Right atrium auricular region (tissue), 2 donors: Measurements from ENCODE around the gene RASGRP1. TPM values are rescaled to one million over a fixed set of nuclear protein-coding genes. Genes with fewer than 3 reads are reported as not detected.
A peak's percentile ranks its signal among the peaks of the same experiment; 100 is the strongest.

Experiments used
- DNase-seq: peaks from one replicate; pipeline ENCODE4 v3.0.0-alpha.2; 2019; ENCODE audit warnings: low spot score
- H3K27ac ChIP-seq, 2 donors: fragments of 200-600 bp; sonication (generic); 1 replicate in 1 of 2; 2 replicates in 1 of 2; pipeline ENCODE4 v1.5.1; 2016 to 2019
- H3K27me3 ChIP-seq, 2 donors: fragments of 200-600 bp; sonication (generic); one replicate each; pipeline versions ENCODE4 v1.5.1 to v1.6.0; 2017 to 2019
- H3K36me3 ChIP-seq: fragments of 200-600 bp; sonication (generic); one replicate; pipeline ENCODE4 v1.5.1; 2016
- H3K4me1 ChIP-seq, 2 donors: fragments of 200-600 bp; sonication (generic); one replicate each; pipeline versions ENCODE4 v1.5.1 to v1.6.0; 2017 to 2019
- H3K4me3 ChIP-seq, 2 donors: fragments of 200-600 bp; sonication (generic); 1 replicate in 1 of 2; 2 replicates in 1 of 2; pipeline ENCODE4 v1.5.1; 2017 to 2019; ENCODE audit warnings: mild to moderate bottlenecking in 1 of 2, moderate library complexity in 1 of 2
- H3K9me3 ChIP-seq, 2 donors: fragments of 200-600 bp; sonication (generic); one replicate each; pipeline ENCODE4 v1.5.1; 2019
- CTCF ChIP-seq, 2 donors: fragments of 200-600 bp; sonication (generic); IDR thresholded peaks; one replicate each; pipeline ENCODE4 v1.5.1; 2019; ENCODE audit warnings: antibody characterized with exemption in 2 of 2
- total RNA-seq, 2 donors: library from RNA; depleted of rRNA; stranded (reverse); fragments of >200 nt; gene quantifications; one replicate each; pipeline ENCODE4 v1.1.0, GENCODE V29; 2016

Gene RASGRP1
- total RNA-seq, 2 donors from 2014 or later = 2.1 to 4.4 TPM

- Histone ChIP-seq H3K4me3 (no peak overlapping the region), H3K36me3 (no peaks in the 10 kb centered on the region), H3K27ac (peak overlapping the region; percentile 1 to 29), H3K9me3 (no peaks in the 10 kb centered on the region), H3K27me3 (no peaks in the 10 kb centered on the region), H3K4me1 (peaks cover 0 to 15% of the 10 kb centered on the region in 2 donors)
- no peak for DNase-seq
- no peak for TF ChIP-seq CTCF (IDR thresholded peaks at IDR 0.05)
These were observed 29.0 kb downstream of the RASGRP1 start for GRCh38 chr15:38535491-38536200.

GRCh38 chr15:38534691-38535090 is 29.9 kb downstream of the RASGRP1 start:
- Histone ChIP-seq H3K9me3 (no peaks in the 10 kb centered on the region), H3K27ac (no peak overlapping the region), H3K27me3 (no peaks in the 10 kb centered on the region), H3K36me3 (no peaks in the 10 kb centered on the region), H3K4me1 (peaks cover 0 to 15% of the 10 kb centered on the region in 2 donors), H3K4me3 (no peak overlapping the region)
- no peak for TF ChIP-seq CTCF (IDR thresholded peaks at IDR 0.05)
- no peak for DNase-seq

GRCh38 chr15:38533926-38534325 is 30.7 kb downstream of the RASGRP1 start:
- no peak for TF ChIP-seq CTCF (IDR thresholded peaks at IDR 0.05)
- no peaks in the 10 kb centered on the region for H3K27me3 ChIP-seq
- H3K36me3 ChIP-seq = no peaks in the 10 kb centered on the region
- no peaks in the 10 kb centered on the region for H3K9me3 ChIP-seq
- no peak for DNase-seq
- H3K4me3 ChIP-seq = no peak overlapping the region
- H3K27ac ChIP-seq = no peak overlapping the region
- peaks cover 0 to 15% of the 10 kb centered on the region in 2 donors for H3K4me1 ChIP-seq

GRCh38 chr15:38533416-38533915 is 31.1 kb downstream of the RASGRP1 start:
- H3K4me3 ChIP-seq = no peak overlapping the region
- no peaks in the 10 kb centered on the region for H3K9me3 ChIP-seq
- no peaks in the 10 kb centered on the region for H3K27me3 ChIP-seq
- peaks cover 0 to 15% of the 10 kb centered on the region in 2 donors for H3K4me1 ChIP-seq
- no peaks in the 10 kb centered on the region for H3K36me3 ChIP-seq
- H3K27ac ChIP-seq = no peak overlapping the region
- no peak for DNase-seq
- no peak for TF ChIP-seq CTCF (IDR thresholded peaks at IDR 0.05)

- TF ChIP-seq CTCF (IDR thresholded peaks at IDR 0.05) = no peak
- Histone ChIP-seq H3K36me3 (no peaks in the 10 kb centered on the region), H3K4me3 (no peak overlapping the region), H3K27me3 (no peaks in the 10 kb centered on the region), H3K4me1 (peaks cover 0 to 15% of the 10 kb centered on the region in 2 donors), H3K27ac (no peak overlapping the region), H3K9me3 (no peaks in the 10 kb centered on the region)
- no peak for DNase-seq
These were observed 31.9 kb downstream of the RASGRP1 start for GRCh38 chr15:38532728-38533127.
